ENCODE results near the gene CDH8.
"Not testable (repeated sequence)": the region's sequence is repeated elsewhere in the genome, so short reads cannot be mapped to it uniquely, and the experiment has no call there.

DNA sequence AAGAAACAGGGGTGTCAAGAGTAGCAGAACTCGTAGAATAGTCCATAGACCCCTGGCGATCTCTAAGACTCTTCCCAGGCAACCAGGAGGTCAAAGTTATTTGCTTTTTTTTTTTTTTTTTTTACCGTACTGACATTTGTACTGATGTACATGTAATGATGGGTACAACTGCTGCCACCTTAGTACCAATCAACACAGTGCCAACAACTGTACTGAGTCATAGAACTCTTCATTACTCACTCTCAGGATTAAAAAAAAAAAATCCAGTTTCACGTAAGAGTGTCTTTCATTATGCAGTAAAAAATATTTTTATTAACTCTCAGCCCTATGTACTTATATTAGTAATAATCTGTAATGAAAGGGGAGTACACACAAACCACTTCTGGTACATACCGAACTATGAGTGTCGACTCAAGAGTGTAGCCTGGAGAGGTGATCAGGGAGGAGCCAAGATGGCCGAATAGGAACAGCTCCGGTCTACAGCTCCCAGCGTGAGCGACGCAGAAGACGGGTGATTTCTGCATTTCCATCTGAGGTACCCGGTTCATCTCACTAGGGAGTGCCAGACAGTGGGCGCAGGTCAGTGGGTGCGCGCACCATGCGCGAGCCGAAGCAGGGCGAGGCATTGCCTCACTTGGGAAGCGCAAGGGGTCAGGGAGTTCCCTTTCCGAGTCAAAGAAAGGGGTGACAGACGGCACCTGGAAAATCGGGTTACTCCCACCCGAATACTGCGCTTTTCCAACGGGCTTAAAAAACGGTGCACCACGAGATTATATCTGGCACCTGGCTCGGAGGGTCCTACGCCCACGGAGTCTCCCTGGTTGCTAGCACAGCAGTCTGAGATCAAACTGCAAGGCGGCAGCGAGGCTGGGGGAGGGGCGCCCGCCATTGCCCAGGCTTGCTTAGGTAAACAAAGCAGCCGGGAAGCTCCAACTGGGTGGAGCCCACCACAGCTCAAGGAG, 118.1 kb downstream of the CDH8 start:
- TF ChIP-seq, protein P1, sequence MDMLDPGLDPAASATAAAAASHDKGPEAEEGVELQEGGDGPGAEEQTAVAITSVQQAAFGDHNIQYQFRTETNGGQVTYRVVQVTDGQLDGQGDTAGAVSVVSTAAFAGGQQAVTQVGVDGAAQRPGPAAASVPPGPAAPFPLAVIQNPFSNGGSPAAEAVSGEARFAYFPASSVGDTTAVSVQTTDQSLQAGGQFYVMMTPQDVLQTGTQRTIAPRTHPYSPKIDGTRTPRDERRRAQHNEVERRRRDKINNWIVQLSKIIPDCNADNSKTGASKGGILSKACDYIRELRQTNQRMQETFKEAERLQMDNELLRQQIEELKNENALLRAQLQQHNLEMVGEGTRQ (CRISPR knock-in tag; IDR thresholded peaks at IDR 0.05), result not testable (repeated sequence)
- TF ChIP-seq, protein P2, sequence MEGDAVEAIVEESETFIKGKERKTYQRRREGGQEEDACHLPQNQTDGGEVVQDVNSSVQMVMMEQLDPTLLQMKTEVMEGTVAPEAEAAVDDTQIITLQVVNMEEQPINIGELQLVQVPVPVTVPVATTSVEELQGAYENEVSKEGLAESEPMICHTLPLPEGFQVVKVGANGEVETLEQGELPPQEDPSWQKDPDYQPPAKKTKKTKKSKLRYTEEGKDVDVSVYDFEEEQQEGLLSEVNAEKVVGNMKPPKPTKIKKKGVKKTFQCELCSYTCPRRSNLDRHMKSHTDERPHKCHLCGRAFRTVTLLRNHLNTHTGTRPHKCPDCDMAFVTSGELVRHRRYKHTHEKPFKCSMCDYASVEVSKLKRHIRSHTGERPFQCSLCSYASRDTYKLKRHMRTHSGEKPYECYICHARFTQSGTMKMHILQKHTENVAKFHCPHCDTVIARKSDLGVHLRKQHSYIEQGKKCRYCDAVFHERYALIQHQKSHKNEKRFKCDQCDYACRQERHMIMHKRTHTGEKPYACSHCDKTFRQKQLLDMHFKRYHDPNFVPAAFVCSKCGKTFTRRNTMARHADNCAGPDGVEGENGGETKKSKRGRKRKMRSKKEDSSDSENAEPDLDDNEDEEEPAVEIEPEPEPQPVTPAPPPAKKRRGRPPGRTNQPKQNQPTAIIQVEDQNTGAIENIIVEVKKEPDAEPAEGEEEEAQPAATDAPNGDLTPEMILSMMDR (IDR thresholded peaks at IDR 0.05), result not testable (repeated sequence)
- TF ChIP-seq, protein P3, sequence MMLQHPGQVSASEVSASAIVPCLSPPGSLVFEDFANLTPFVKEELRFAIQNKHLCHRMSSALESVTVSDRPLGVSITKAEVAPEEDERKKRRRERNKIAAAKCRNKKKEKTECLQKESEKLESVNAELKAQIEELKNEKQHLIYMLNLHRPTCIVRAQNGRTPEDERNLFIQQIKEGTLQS (CRISPR knock-in tag; conservative IDR thresholded peaks at IDR 0.05), result not testable (repeated sequence)
- not testable (repeated sequence) for TF ChIP-seq ZNF396 (CRISPR knock-in tag; IDR thresholded peaks at IDR 0.05; ENCODE audit: borderline replicate concordance); ZNF121 (CRISPR knock-in tag; IDR thresholded peaks at IDR 0.05)
- TF ChIP-seq, protein P4, sequence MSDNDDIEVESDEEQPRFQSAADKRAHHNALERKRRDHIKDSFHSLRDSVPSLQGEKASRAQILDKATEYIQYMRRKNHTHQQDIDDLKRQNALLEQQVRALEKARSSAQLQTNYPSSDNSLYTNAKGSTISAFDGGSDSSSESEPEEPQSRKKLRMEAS (CRISPR knock-in tag; IDR thresholded peaks at IDR 0.05), result not testable (repeated sequence)
- TF ChIP-seq, protein P5, sequence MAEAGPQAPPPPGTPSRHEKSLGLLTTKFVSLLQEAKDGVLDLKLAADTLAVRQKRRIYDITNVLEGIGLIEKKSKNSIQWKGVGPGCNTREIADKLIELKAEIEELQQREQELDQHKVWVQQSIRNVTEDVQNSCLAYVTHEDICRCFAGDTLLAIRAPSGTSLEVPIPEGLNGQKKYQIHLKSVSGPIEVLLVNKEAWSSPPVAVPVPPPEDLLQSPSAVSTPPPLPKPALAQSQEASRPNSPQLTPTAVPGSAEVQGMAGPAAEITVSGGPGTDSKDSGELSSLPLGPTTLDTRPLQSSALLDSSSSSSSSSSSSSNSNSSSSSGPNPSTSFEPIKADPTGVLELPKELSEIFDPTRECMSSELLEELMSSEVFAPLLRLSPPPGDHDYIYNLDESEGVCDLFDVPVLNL (CRISPR knock-in tag; IDR thresholded peaks at IDR 0.05; ENCODE audit: borderline replicate concordance, low read depth), result not testable (repeated sequence)
